ENCODE results near the gene UBL3. TPM values are rescaled to one million over a fixed set of nuclear protein-coding genes. Genes with fewer than 3 reads are reported as not detected.

UBL3 gene
- total RNA-seq, 1 experiment from 2014 or later, result 19.0 TPM

GRCh38 chr13:29737061-29737460 lies 113.4 kb downstream of the UBL3 start:
- H4K20me1 ChIP-seq (ENCODE audit: control insufficient read depth, insufficient read depth, insufficient read length), result no peaks in the 10 kb centered on the region
- Mint-ChIP-seq H3K36me3 (ENCODE audit: insufficient read depth in 1 of 3, low read depth in 3 of 3) (no peaks in the 10 kb centered on the region), H3K9me3 (no peaks in the 10 kb centered on the region), H3K27me3 (ENCODE audit: low read depth) (peaks cover 13% of the 10 kb centered on the region), H3K27ac (no peak overlapping the region), H3K4me3 (no peak overlapping the region), H3K4me1 (peaks cover 4 to 5% of the 10 kb centered on the region in 2 experiments; a peak in 3 of 4 replicates)
- WGBS (ENCODE audit: extremely low coverage, insufficient read length, low lambda C conversion rate), result no CpG with 5 or more reads among the region's 5 CpGs
- H3K14ac ChIP-seq (ENCODE audit: insufficient read depth, low read length), result no peak overlapping the region
- no peaks in the 10 kb centered on the region for H3K23me2 ChIP-seq (ENCODE audit: insufficient read length, low read depth, low read length, poor library complexity, severe bottlenecking)
- no peaks in the 10 kb centered on the region for H3K79me2 ChIP-seq (ENCODE audit: insufficient read depth, low read length)
- no peak overlapping the region for H2AK5ac ChIP-seq (ENCODE audit: insufficient read length, low read length)
- H2BK120ac ChIP-seq (ENCODE audit: low read depth, low read length, poor library complexity, severe bottlenecking), result no peak overlapping the region
- H3K79me1 ChIP-seq (ENCODE audit: insufficient read depth, low read depth, low read length, poor library complexity, severe bottlenecking), result no peaks in the 10 kb centered on the region
- H3K4me1 ChIP-seq (ENCODE audit: insufficient read depth, low read length), result no peaks in the 10 kb centered on the region
- no peak overlapping the region for H3K9ac ChIP-seq (ENCODE audit: extremely low read depth, insufficient read length, low read length)
- H2BK5ac ChIP-seq (ENCODE audit: insufficient read length, low read length), result no peak overlapping the region
- H2AFZ ChIP-seq (ENCODE audit: low read length), result no peak overlapping the region
- no peak overlapping the region for H4K8ac ChIP-seq (replicated peaks; ENCODE audit: insufficient read length, low read depth, low read length)
- no peak for TF ChIP-seq CTCF (conservative IDR thresholded peaks at IDR 0.05)
- no peak overlapping the region for H3K23ac ChIP-seq (ENCODE audit: insufficient read length, low read depth, low read length)
- no peak overlapping the region for H3K56ac ChIP-seq (ENCODE audit: insufficient read length, low read depth, low read length)
- no peak for DNase-seq
- no peak overlapping the region for H3K4ac ChIP-seq (ENCODE audit: low read depth, low read length)
- no peak overlapping the region for H3T11ph ChIP-seq (ENCODE audit: low read length)
- no peak overlapping the region for H2BK12ac ChIP-seq (ENCODE audit: insufficient read length, low read depth, low read length)
- H3K4me2 ChIP-seq (ENCODE audit: insufficient read depth, insufficient read length, low read length), result no peak overlapping the region
- H2BK15ac ChIP-seq (ENCODE audit: low read depth, low read length), result no peak overlapping the region
- H4K5ac ChIP-seq (ENCODE audit: insufficient read length, low read depth, low read length), result no peak overlapping the region
- H3K27ac ChIP-seq (ENCODE audit: insufficient read length, low read depth, low read length), result no peak overlapping the region
- H2BK20ac ChIP-seq (ENCODE audit: low read depth, low read length, poor library complexity, severe bottlenecking), result no peak overlapping the region
- H3K27me3 ChIP-seq (ENCODE audit: insufficient read depth, low read length), result no peaks in the 10 kb centered on the region
- no peak overlapping the region for H3K18ac ChIP-seq (ENCODE audit: insufficient read length, low read depth, low read length)
- no peak overlapping the region for H4K91ac ChIP-seq (ENCODE audit: insufficient read length, low read depth, low read length)
- H3K9me3 ChIP-seq (ENCODE audit: control insufficient read depth, low read depth, low read length), result no peaks in the 10 kb centered on the region
